IMR-90 (cell line): ENCODE measurements around the gene ADAMTS17. TPM values are rescaled to one million over a fixed set of nuclear protein-coding genes. Genes with fewer than 3 reads are reported as not detected.

Experiments
- ATAC-seq: fragments of 200-7000 bp; cut with Tn5 transposase; 2 replicates; pipeline ENCODE4 v1.9.1; 2020; ENCODE audit warnings: low read depth, mild to moderate bottlenecking, moderate library complexity
- BruUV-seq: library from RNA; stranded (reverse); fragments of 400-500 nt; replicated peaks from 2 replicates; lab custom pipeline; 2021; lab: Mats Ljungman, UMichigan
- CTCF ChIA-PET: fragments of 300-600 bp; formaldehyde crosslinking; extraction: SDS; loops from one replicate; lab custom pipeline; 2021; ENCODE audit warnings: antibody characterized with exemption; lab: Yijun Ruan, JAX
- POLR2A ChIA-PET: fragments of 300-600 bp; sonication (Branson Sonifier 250); formaldehyde crosslinking; loops from one replicate; lab custom pipeline; 2022; ENCODE audit warnings: antibody characterized with exemption; ENCODE audit not compliant: unreplicated experiment; lab: Charles Lee
- DNase-seq: peaks from one replicate; pipeline ENCODE4 v3.0.0; 2013
- H2AFZ ChIP-seq: replicated peaks from 2 replicates; pipeline ENCODE3; 2013; ENCODE audit warnings: low read length, mild to moderate bottlenecking; ENCODE audit not compliant: poor library complexity
- H2AK5ac ChIP-seq: 2 replicates; pipeline ENCODE4 v1.6.1; 2013; ENCODE audit warnings: low read depth, low read length, inconsistent platforms
- H2AK9ac ChIP-seq: replicated peaks from 2 replicates; pipeline ENCODE3; 2013; ENCODE audit warnings: mild to moderate bottlenecking, low read depth, low read length, moderate library complexity; ENCODE audit not compliant: poor library complexity
- H2BK120ac ChIP-seq: 2 replicates; pipeline ENCODE4 v1.6.1; 2013; ENCODE audit warnings: low read depth, low read length, inconsistent platforms
- H2BK15ac ChIP-seq: 3 replicates; pipeline ENCODE4 v1.6.1; 2013; ENCODE audit warnings: low read depth, low read length, inconsistent platforms
- H2BK20ac ChIP-seq: 2 replicates; pipeline ENCODE4 v1.6.1; 2013; ENCODE audit warnings: low read depth, mild to moderate bottlenecking, inconsistent platforms, low read length, moderate library complexity
- H2BK5ac ChIP-seq: 2 replicates; pipeline ENCODE4 v1.6.1; 2013; ENCODE audit warnings: mild to moderate bottlenecking, low read depth, low read length, inconsistent platforms; ENCODE audit not compliant: poor library complexity, severe bottlenecking
- H3K14ac ChIP-seq: replicated peaks from 2 replicates; pipeline ENCODE4 v1.6.1; 2013; ENCODE audit warnings: low read depth, low read length, inconsistent platforms
- H3K18ac ChIP-seq: 2 replicates; pipeline ENCODE4 v1.6.1; 2013; ENCODE audit warnings: low read depth, low read length, control low read depth
- H3K23ac ChIP-seq: 2 replicates; pipeline ENCODE4 v1.6.1; 2013; ENCODE audit warnings: low read depth, low read length, inconsistent platforms
- H3K27ac ChIP-seq: 2 replicates; pipeline ENCODE4 v1.5.1; 2013; ENCODE audit warnings: mild to moderate bottlenecking, control low read depth, low read length; ENCODE audit not compliant: insufficient read depth
- H3K27me3 ChIP-seq: 2 replicates; pipeline ENCODE4 v1.6.1; 2013; ENCODE audit warnings: low read length; ENCODE audit not compliant: control insufficient read depth, insufficient read depth
- H3K36me3 ChIP-seq: 2 replicates; pipeline ENCODE4 v1.6.1; 2013; ENCODE audit warnings: low read length, mixed read lengths; ENCODE audit not compliant: control insufficient read depth, insufficient read depth
- H3K4ac ChIP-seq: 2 replicates; pipeline ENCODE4 v1.6.1; 2013; ENCODE audit warnings: low read depth, low read length, inconsistent platforms
- H3K4me1 ChIP-seq: 2 replicates; pipeline ENCODE4 v1.6.1; 2013; ENCODE audit warnings: low read length, mixed read lengths; ENCODE audit not compliant: control insufficient read depth, insufficient read depth
- H3K4me2 ChIP-seq: 2 replicates; pipeline ENCODE4 v1.6.1; 2013; ENCODE audit warnings: low read depth, mild to moderate bottlenecking, control low read depth, low read length, moderate library complexity
- H3K4me3 ChIP-seq: 2 replicates; pipeline ENCODE4 v1.5.1; 2013; ENCODE audit warnings: low read depth, mild to moderate bottlenecking, control low read depth, low read length, moderate library complexity; ENCODE audit not compliant: insufficient read depth
- H3K56ac ChIP-seq: 2 replicates; pipeline ENCODE4 v1.6.1; 2013; ENCODE audit warnings: low read length, inconsistent platforms; ENCODE audit not compliant: insufficient read depth; ENCODE audit errors: extremely low read depth
- H3K79me1 ChIP-seq, 2 experiments: 2 replicates each; pipeline ENCODE4 v1.6.1; 2013; ENCODE audit warnings: low read length in 2 of 2, inconsistent platforms in 1 of 2, low read depth in 1 of 2
- H3K9ac ChIP-seq: 2 replicates; pipeline ENCODE4 v1.6.1; 2013; ENCODE audit warnings: low read depth, low read length, control low read depth
- H3K9me1 ChIP-seq: 2 replicates; pipeline ENCODE4 v1.6.1; 2013; ENCODE audit warnings: low read length, inconsistent platforms; ENCODE audit not compliant: insufficient read depth
- H3K9me3 ChIP-seq: 2 replicates; pipeline ENCODE4 v1.6.1; 2013; ENCODE audit warnings: low read length; ENCODE audit not compliant: control insufficient read depth, insufficient read depth
- H4K20me1 ChIP-seq: 2 replicates; pipeline ENCODE4 v1.6.1; 2013; ENCODE audit warnings: low read length, inconsistent platforms; ENCODE audit not compliant: insufficient read depth
- H4K5ac ChIP-seq: 2 replicates; pipeline ENCODE4 v1.6.1; 2013; ENCODE audit warnings: mild to moderate bottlenecking, low read depth, low read length, control low read depth
- H4K8ac ChIP-seq, 2 experiments: 2 replicates each; pipeline ENCODE4 v1.6.1; 2013; ENCODE audit warnings: low read depth in 2 of 2, low read length in 2 of 2, control low read depth in 1 of 2, inconsistent platforms in 1 of 2
- H4K91ac ChIP-seq: 2 replicates; pipeline ENCODE4 v1.6.1; 2013; ENCODE audit warnings: low read depth, low read length, inconsistent platforms; ENCODE audit not compliant: insufficient read depth
- BHLHE40 ChIP-seq: fragments of 150-350 bp; IDR thresholded peaks from 2 replicates; pipeline ENCODE4 v1.6.1; 2016; ENCODE audit warnings: mild to moderate bottlenecking, low read depth, low read length
- CEBPB ChIP-seq: IDR thresholded peaks from 2 replicates; pipeline ENCODE4 v1.6.1; 2012; ENCODE audit warnings: low read depth, low read length, improper control_type of control experiment
- CHD1 ChIP-seq: IDR thresholded peaks from 2 replicates; pipeline ENCODE4 v1.6.1; 2012; ENCODE audit warnings: low read depth, low read length, improper control_type of control experiment
- FOS ChIP-seq: fragments of 150-350 bp; IDR thresholded peaks from 2 replicates; pipeline ENCODE4 v1.6.1; 2016; ENCODE audit warnings: low read depth, low read length
- MAFK ChIP-seq: IDR thresholded peaks from 2 replicates; pipeline ENCODE4 v1.6.1; 2012; ENCODE audit warnings: low read depth, low read length, improper control_type of control experiment
- MAZ ChIP-seq: IDR thresholded peaks from 2 replicates; pipeline ENCODE4 v1.6.1; 2012; ENCODE audit warnings: low read depth, mild to moderate bottlenecking, low read length, improper control_type of control experiment, moderate library complexity, borderline replicate concordance
- MXI1 ChIP-seq: IDR thresholded peaks from 2 replicates; pipeline ENCODE4 v1.6.1; 2012; ENCODE audit warnings: low read depth, mild to moderate bottlenecking, low read length, moderate library complexity, borderline replicate concordance
- NFE2L2 ChIP-seq: fragments of 150-350 bp; IDR thresholded peaks from 2 replicates; pipeline ENCODE4 v1.6.1; 2016; ENCODE audit warnings: low read depth, mild to moderate bottlenecking, low read length
- POLR2A ChIP-seq: IDR thresholded peaks from 2 replicates; pipeline ENCODE4 v1.6.1; 2012; ENCODE audit warnings: mild to moderate bottlenecking, low read depth, low read length
- RAD21 ChIP-seq: IDR thresholded peaks from 2 replicates; pipeline ENCODE4 v1.6.1; 2012; ENCODE audit warnings: low read length, improper control_type of control experiment
- RCOR1 ChIP-seq: IDR thresholded peaks from 2 replicates; pipeline ENCODE4 v1.6.1; 2012; ENCODE audit warnings: mild to moderate bottlenecking, low read length, improper control_type of control experiment; ENCODE audit not compliant: insufficient replicate concordance
- RFX5 ChIP-seq: IDR thresholded peaks from 2 replicates; pipeline ENCODE4 v1.8.0; 2012; ENCODE audit warnings: low read depth, mild to moderate bottlenecking, low read length, moderate library complexity
- SMC3 ChIP-seq: fragments of 150-350 bp; IDR thresholded peaks from 2 replicates; pipeline ENCODE4 v1.6.1; 2016; ENCODE audit warnings: low read depth, mild to moderate bottlenecking, antibody characterized with exemption, low read length, moderate library complexity
- WGBS, 2 experiments: methylation state at CpG; one replicate each; pipeline versions ENCODE4 v1.1.5 to v1.1.7; 2013; ENCODE audit warnings: missing lambda C conversion rate in 2 of 2; ENCODE audit not compliant: insufficient read length in 1 of 2; ENCODE audit errors: extremely low coverage in 2 of 2; 5-methylcytosine and 5-hydroxymethylcytosine counted together
- dilution Hi-C: fragments of 300-500 bp; cut with HindIII; formaldehyde crosslinking; loops from one replicate; pipeline ENCODE4 v1.14.3; 2018; ENCODE audit warnings: low sequenced_read_pairs; ENCODE audit not compliant: unreplicated experiment
- in situ Hi-C: fragments of 300-500 bp; cut with MboI; formaldehyde crosslinking; loops from 3 replicates; pipeline ENCODE4 v1.14.3; 2019; ENCODE audit warnings: low sequenced_read_pairs, inconsistent platforms, mixed read lengths
- intact Hi-C: fragments of 100-400 bp; cut with micrococcal nuclease; formaldehyde crosslinking; loops from 2 replicates; pipeline ENCODE4 v1.10.0; 2022
- polyA plus RNA-seq, 3 experiments: library from polyadenylated mRNA; depleted of rRNA; stranded (reverse); fragments of >200 nt; gene quantifications; 2 replicates each; pipeline ENCODE4 v1.2.3, GENCODE V29; 2012; ENCODE audit warnings: low replicate concordance in 1 of 3
- total RNA-seq: library from RNA; depleted of rRNA; stranded (reverse); fragments of >200 nt; gene quantifications from 2 replicates; pipeline ENCODE4 v1.2.3, GENCODE V29; 2012
- TF ChIP-seq, protein P1 (sequence below): conservative IDR thresholded peaks from 2 replicates; pipeline ENCODE4 v1.5.1; 2012; ENCODE audit warnings: mild to moderate bottlenecking, low read depth, low read length, improper control_type of control experiment
- TF ChIP-seq, protein P2 (sequence below): fragments of 150-350 bp; IDR thresholded peaks from 2 replicates; pipeline ENCODE4 v1.6.1; 2016; ENCODE audit warnings: low read depth, mild to moderate bottlenecking, low read length, moderate library complexity, borderline replicate concordance

The ADAMTS17 gene
- total and polyA plus RNA-seq, 2 of the 4 experiments (the other 2 are of a cell fraction) = 0.03 TPM; not detected in 1

DNA sequence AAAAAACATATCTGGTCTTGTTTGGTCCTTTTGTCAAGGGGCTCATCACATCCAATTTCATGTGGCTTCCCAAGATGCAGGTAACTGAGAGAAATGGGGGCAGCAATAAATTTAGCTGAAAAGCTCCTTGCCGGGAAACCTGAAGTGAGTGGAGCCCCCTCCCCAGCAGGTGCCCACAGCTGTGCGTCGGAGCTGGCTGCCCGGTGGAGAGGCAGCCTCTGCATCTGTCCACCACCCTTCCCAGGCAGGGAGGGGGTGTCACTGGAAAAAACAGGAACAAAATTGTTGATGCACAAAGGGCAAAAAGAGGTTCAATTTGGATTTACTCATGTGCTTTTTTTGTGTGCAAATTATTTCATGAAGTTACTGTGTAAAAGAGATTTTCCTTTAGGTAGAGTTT lies 359.1 kb downstream of the ADAMTS17 start:
- no peak overlapping the region for H4K5ac ChIP-seq
- no peak overlapping the region for H4K8ac ChIP-seq
- no peak overlapping the region for H2BK20ac ChIP-seq
- H2BK120ac ChIP-seq = no peak overlapping the region
- no peak overlapping the region for H3K27ac ChIP-seq
- CTCF ChIA-PET = no interaction called here
- no peak overlapping the region for H3K4me3 ChIP-seq
- TF ChIP-seq NFE2L2 (no peak), SMC3 (no peak), FOS (no peak), MXI1 (no peak), CEBPB (no peak), MAZ (no peak), RFX5 (no peak), MAFK (no peak), RAD21 (no peak), BHLHE40 (no peak), RCOR1 (no peak), CHD1 (no peak), POLR2A (no peak)
- TF ChIP-seq, protein P1, sequence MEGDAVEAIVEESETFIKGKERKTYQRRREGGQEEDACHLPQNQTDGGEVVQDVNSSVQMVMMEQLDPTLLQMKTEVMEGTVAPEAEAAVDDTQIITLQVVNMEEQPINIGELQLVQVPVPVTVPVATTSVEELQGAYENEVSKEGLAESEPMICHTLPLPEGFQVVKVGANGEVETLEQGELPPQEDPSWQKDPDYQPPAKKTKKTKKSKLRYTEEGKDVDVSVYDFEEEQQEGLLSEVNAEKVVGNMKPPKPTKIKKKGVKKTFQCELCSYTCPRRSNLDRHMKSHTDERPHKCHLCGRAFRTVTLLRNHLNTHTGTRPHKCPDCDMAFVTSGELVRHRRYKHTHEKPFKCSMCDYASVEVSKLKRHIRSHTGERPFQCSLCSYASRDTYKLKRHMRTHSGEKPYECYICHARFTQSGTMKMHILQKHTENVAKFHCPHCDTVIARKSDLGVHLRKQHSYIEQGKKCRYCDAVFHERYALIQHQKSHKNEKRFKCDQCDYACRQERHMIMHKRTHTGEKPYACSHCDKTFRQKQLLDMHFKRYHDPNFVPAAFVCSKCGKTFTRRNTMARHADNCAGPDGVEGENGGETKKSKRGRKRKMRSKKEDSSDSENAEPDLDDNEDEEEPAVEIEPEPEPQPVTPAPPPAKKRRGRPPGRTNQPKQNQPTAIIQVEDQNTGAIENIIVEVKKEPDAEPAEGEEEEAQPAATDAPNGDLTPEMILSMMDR = no peak
- TF ChIP-seq, protein P2, sequence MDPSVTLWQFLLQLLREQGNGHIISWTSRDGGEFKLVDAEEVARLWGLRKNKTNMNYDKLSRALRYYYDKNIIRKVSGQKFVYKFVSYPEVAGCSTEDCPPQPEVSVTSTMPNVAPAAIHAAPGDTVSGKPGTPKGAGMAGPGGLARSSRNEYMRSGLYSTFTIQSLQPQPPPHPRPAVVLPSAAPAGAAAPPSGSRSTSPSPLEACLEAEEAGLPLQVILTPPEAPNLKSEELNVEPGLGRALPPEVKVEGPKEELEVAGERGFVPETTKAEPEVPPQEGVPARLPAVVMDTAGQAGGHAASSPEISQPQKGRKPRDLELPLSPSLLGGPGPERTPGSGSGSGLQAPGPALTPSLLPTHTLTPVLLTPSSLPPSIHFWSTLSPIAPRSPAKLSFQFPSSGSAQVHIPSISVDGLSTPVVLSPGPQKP = no peak
- peaks cover 36% of the 10 kb centered on the region for H3K9me3 ChIP-seq
- in situ Hi-C loops (no loop called here), dilution Hi-C loops (no loop called here), intact Hi-C loops (no loop called here)
- H3K56ac ChIP-seq = no peak overlapping the region
- H2AFZ ChIP-seq = no peak overlapping the region
- no peak overlapping the region for H3K14ac ChIP-seq
- POLR2A ChIA-PET = interaction anchor here (0.6 kb wide), 1 partner anchor 19 kb away, joined by 4 read pairs; no protein-coding TSS in a partner anchor
- no peak overlapping the region for H3K9ac ChIP-seq
- no TSS peak for BruUV-seq
- no peaks in the 10 kb centered on the region for H3K4me1 ChIP-seq
- no peak for ATAC-seq
- H4K20me1 ChIP-seq = no peaks in the 10 kb centered on the region
- no CpG with 5 or more reads among the region's 4 CpGs for WGBS, 2 experiments
- H4K91ac ChIP-seq = no peak overlapping the region
- no peak overlapping the region for H3K23ac ChIP-seq
- H2BK5ac ChIP-seq = no peak overlapping the region
- H2AK5ac ChIP-seq = no peak overlapping the region
- no peak for DNase-seq
- no peak overlapping the region for H2AK9ac ChIP-seq
- H3K18ac ChIP-seq = no peak overlapping the region
- no peak overlapping the region for H2BK15ac ChIP-seq
- no peaks in the 10 kb centered on the region for H3K27me3 ChIP-seq
- no peak overlapping the region for H3K4ac ChIP-seq
- no peak overlapping the region for H3K4me2 ChIP-seq
- H3K36me3 ChIP-seq = no peaks in the 10 kb centered on the region
- H3K79me1 ChIP-seq = no peaks in the 10 kb centered on the region
- H3K9me1 ChIP-seq = no peaks in the 10 kb centered on the region
